Hepatocyte (in vitro differentiated cells): Measurements from ENCODE around the gene PSMD5.

Source experiments
- CTCF ChIP-seq: fragments of 200-600 bp; sonication (generic); IDR thresholded peaks from 2 replicates; pipeline ENCODE4 v1.5.1; 2016; ENCODE audit warnings: antibody characterized with exemption, mild to moderate bottlenecking; ENCODE audit not compliant: poor library complexity
- EZH2 ChIP-seq: fragments of 200-600 bp; sonication (generic); IDR thresholded peaks from 2 replicates; pipeline ENCODE4 v1.6.1; 2016; ENCODE audit warnings: antibody characterized with exemption, mild to moderate bottlenecking, borderline replicate concordance
- EZH2phosphoT487 ChIP-seq: fragments of 200-600 bp; sonication (generic); IDR thresholded peaks from one replicate; pipeline ENCODE4 v1.6.1; 2018; ENCODE audit warnings: antibody characterized with exemption, mild to moderate bottlenecking, low read depth, moderate library complexity; ENCODE audit not compliant: unreplicated experiment, severe bottlenecking

GRCh38 chr9:120833325-120833724 lies 9.4 kb downstream of the PSMD5 start:
- TF ChIP-seq CTCF: no peak
- no peak for TF ChIP-seq EZH2
- TF ChIP-seq EZH2phosphoT487: no peak
